HG03135 (cell line): ENCODE measurements around the gene CEP250.
"Not testable (repeated sequence)": the region's sequence is repeated elsewhere in the genome, so short reads cannot be mapped to it uniquely, and the experiment has no call there.

Experiments used
- ATAC-seq: cut with Tn5 transposase; IDR thresholded peaks from one replicate; pipeline ENCODE4 v1.9.1; 2021; ENCODE audit warnings: mild to moderate bottlenecking, moderate library complexity; ENCODE audit not compliant: unreplicated experiment

CEP250 gene

GRCh38 chr20:35492352-35492751 is 37.0 kb downstream of the CEP250 start:
- no peak for ATAC-seq

- no peak for ATAC-seq
Observed at GRCh38 chr20:35496481-35496880, 41.1 kb downstream of the CEP250 start.

GRCh38 chr20:35497320-35497719 is 41.9 kb downstream of the CEP250 start:
- ATAC-seq: no peak

GRCh38 chr20:35497780-35498189 is 42.4 kb downstream of the CEP250 start:
- no peak for ATAC-seq

GRCh38 chr20:35499271-35499670 is 43.9 kb downstream of the CEP250 start:
- no peak for ATAC-seq

GRCh38 chr20:35502352-35502751 is 47.0 kb downstream of the CEP250 start:
- ATAC-seq: no peak

- no peak for ATAC-seq
Observed at GRCh38 chr20:35503281-35503680, 47.9 kb downstream of the CEP250 start.

- ATAC-seq: no peak
Observed at GRCh38 chr20:35503841-35504561, 48.6 kb downstream of the CEP250 start.

GRCh38 chr20:35504751-35505150 is 49.4 kb downstream of the CEP250 start:
- no peak for ATAC-seq

- no peak for ATAC-seq
Observed at GRCh38 chr20:35506179-35506578, 50.8 kb downstream of the CEP250 start.

- no peak for ATAC-seq
Observed at GRCh38 chr20:35506872-35507638, 51.7 kb downstream of the CEP250 start.

- no peak for ATAC-seq
Observed at GRCh38 chr20:35508493-35509218, 53.3 kb downstream of the CEP250 start.

GRCh38 chr20:35510951-35511735 is 55.7 kb downstream of the CEP250 start:
- no peak for ATAC-seq

GRCh38 chr20:35511814-35512420 is 56.5 kb downstream of the CEP250 start:
- ATAC-seq: no peak

GRCh38 chr20:35514371-35514932 is 59.1 kb downstream of the CEP250 start:
- no peak for ATAC-seq

- no peak for ATAC-seq
Observed at GRCh38 chr20:35515341-35515740, 59.9 kb downstream of the CEP250 start.

- no peak for ATAC-seq
Observed at GRCh38 chr20:35515949-35516645, 60.7 kb downstream of the CEP250 start.

GRCh38 chr20:35517125-35517524 is 61.7 kb downstream of the CEP250 start:
- no peak for ATAC-seq

- ATAC-seq: not testable (repeated sequence)
Observed at GRCh38 chr20:35517767-35518166, 62.4 kb downstream of the CEP250 start.

- ATAC-seq: no peak
Observed at GRCh38 chr20:35518955-35519354, 63.6 kb downstream of the CEP250 start.
